GM21526 (cell line): ENCODE results near the gene ARHGEF4.

Source experiments
- ATAC-seq: cut with Tn5 transposase; IDR thresholded peaks from one replicate; pipeline ENCODE4 v1.9.1; 2021; ENCODE audit warnings: moderate library complexity; ENCODE audit not compliant: unreplicated experiment, low FRiP score

ARHGEF4 gene

DNA sequence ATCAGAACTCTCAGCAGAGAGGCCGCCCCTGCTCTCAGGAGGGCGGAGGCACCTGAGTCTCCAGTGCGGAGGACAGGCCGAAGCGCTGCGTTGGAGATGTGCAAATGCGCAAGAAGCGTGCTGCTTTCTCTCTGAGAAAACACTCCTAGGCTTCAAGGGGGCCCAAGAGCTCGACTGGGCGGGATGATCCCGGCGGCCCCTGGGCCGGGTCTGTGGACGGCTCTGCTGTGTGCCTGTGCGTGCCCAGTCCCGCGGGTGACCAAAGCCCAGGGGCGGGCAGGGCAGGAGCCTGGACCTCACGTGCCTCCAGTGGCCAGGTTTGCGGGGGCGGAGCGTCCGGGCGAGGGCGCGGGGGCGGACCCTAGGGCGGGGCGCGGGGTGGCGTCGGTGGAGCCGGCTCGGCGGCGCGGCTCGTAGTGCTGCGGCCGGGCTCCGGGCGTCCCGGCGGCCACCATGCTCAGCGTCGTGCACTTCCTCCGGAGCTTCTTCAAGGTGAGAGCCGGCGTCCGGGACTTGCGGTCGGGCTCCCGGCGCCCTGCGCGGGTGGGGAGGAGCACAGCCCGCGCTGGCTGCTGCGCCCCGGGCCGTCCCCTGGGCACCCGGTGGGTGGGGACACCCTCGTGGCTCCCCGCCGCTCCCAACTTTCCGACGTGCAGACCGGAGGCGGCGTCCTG, at the start of gene ARHGEF4:
Gene ARHGEF4, plus strand, starts transcription at position 414 of the 674 bp plus-strand sequence. Its CDS starts 40 bp downstream, at position 454.
- no peak for ATAC-seq

- no peak for ATAC-seq
Measured at GRCh38 chr2:130787841-130788240, 48.9 kb upstream of the ARHGEF4 start.

DNA sequence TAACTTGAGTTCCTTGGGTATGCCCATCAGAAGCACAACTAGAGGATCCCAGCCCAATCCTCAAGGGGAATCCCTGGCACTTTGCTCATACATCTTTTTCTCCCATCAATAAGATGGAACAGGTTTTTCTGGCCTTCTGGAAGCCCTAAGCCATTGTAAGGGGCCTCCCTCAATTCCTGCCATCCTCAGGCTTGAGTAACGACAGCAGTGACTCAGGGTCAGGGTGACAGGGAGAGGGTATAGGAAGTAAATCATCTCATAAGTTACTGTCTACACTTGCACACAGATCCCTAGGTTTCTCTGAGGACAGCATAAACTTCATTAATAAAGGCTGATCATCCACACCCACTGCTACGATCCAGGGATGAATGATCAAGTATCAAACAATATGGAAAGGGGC, 46.4 kb upstream of the ARHGEF4 start:
- ATAC-seq = no peak

GRCh38 chr2:130790804-130791616, 45.7 kb upstream of the ARHGEF4 start:
- no peak for ATAC-seq

DNA sequence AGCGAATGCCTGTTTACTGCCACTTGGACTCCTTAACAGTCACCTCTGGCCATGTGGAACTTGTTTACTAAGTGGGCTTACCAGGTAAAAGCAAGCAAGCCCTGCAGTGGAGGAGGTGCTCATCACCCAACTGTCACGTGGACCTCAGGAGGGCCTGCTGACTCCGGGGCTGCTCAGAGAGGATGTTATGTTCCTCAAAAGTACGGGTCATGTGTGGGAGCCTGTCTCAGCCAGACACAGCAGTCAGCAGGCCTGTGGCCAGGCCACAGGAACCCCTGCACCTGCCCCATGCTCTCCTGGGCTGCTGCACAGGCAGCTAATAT, 45.1 kb upstream of the ARHGEF4 start:
- no peak for ATAC-seq

GRCh38 chr2:130795431-130795830, 41.3 kb upstream of the ARHGEF4 start:
- no peak for ATAC-seq

DNA sequence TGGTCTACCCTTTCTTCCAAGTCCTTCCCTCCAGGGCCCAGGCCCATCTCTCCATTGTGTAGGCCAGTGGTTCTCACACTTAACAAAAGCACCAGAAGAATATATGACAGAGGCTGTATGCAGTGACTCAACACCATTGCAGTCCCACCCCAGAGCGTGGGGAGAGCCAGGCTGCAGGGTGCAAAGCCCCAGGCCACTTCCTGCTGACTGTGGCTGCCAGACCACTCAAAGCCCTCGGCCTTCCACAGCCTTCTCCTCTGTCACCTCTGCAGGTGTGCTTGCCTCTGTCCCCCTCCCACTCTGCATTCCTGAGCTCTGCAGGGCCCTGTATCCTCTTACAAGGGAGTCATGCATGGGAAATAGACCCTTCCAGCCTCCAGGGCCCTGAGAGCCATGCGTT, 40.4 kb upstream of the ARHGEF4 start:
- no peak for ATAC-seq

DNA sequence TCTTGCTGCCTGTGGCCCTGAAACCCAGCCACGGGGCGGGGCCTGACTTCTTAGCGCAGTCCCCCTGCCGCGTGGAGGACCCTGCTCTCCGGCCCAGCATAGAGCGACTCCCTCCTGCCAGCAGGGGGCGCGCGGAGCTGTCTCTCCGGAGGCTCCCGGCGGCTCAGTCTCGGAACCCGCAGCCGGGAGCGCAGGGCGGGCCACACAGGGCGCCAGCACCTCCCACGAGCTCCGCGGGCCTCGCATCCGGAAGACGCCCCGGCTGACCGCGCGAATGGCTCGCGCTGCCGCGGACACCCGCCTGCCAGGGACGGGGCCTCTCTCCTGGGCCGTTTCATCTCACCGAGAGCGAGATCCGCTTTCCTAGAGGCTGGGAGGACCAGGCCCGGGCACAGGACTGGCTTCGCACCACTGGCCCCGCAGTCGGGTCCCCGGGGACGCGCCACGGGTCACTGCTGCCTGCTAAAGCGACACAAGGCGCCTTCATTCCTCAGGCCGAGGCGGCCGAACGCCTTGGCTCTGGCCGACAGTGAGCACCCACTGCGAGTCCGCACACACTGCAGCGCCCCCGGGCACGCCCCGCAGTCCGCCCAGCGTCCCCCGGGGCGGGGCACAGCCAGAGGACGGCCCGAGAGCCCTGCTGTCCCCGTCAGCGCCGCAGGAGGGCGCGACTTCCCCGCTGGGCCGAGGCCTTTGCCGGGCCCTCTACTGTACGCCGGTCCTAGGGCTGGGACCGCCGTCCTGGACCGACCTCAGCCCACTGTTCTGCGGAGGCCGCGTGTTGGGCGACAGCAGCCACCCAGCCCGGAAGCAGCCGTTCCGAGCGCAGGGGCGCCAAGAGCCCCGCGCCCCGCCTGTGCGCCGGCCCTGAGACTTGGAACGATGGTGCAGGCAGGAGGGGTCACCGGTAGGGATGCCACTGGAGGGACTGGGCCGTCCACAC, 39.0 kb upstream of the ARHGEF4 start:
- peak; percentile 93 for ATAC-seq

DNA sequence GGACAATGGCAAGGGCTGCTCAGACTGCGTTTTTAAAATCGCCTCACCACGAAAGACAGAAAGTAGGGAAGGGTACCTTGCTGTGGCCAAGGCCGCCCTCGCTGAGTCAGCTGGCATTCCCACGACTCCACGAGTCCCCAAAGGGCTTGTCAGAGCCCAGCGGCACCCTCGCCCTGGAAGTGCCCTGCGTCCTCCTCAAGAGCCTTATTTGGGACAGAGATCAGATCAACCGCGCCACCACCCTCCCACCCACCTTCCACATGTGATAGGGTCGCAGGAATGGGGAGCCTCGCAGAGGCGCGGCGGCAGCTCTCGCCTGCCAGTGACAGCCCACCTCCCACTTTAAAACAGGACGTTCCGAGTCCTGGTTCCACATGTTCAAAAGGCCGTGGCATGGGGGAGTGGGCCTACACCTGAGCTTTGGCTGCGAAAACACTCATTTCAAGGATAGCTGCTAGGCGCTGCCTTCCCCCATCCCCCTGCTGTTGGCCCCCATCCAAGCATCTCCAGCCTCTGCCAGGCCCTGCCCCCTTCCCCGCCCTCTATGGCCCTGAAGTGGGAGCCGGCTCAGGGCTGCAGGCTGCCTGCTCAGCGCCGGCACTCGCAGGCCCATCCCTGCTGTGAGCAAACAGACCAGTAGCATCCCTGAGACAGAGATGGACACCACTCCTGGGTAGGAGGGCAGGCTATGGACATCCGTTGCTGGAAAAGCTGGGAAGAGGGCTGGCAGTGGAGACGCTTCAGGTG, 38.1 kb upstream of the ARHGEF4 start:
- no peak for ATAC-seq

DNA sequence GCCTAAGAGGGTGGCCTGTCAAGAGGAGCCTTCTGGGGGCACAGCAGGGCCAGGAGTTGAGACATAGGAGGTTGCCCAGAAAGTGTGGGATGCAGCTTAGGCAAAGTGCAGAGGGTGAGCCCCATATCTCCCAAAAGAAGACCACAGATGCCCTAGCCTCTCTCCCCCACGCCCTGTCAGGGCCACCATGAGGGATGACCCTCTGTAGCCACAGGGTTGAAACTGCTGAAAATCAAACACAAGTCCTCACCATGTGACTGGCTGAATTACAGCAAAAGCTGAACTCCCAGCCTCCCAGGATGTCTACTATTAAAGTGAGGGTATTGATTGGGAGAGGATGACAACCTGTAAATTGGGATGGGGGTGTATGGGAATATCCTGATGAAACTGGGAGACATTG, 37.4 kb upstream of the ARHGEF4 start:
- ATAC-seq = no peak

GRCh38 chr2:130805613-130806012, 31.1 kb upstream of the ARHGEF4 start:
- no peak for ATAC-seq

DNA sequence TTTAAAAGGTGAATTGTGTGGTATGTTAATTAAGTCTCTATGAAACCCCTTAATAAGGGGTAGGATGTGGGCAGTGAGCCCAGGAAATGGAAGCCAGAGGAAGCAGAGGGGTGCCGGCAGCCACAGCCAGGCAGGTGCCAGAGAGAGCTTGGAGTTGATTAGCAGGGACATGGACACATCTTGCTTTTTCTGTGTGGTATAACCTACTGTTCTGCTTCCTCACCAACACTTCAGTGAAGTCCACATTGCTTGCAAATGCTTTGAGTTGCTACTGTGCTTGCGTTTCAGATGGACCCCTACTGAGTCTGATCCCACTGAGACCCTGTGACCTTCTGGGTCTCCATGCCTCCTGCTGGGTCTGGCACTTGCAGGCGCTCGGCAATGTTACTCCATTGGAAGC, 30.3 kb upstream of the ARHGEF4 start:
- ATAC-seq = no peak

- no peak for ATAC-seq
Measured at GRCh38 chr2:130807659-130808385, 28.9 kb upstream of the ARHGEF4 start.

GRCh38 chr2:130808482-130809268, 28.0 kb upstream of the ARHGEF4 start:
- ATAC-seq = no peak

GRCh38 chr2:130810490-130810889, 26.2 kb upstream of the ARHGEF4 start:
- no peak for ATAC-seq

DNA sequence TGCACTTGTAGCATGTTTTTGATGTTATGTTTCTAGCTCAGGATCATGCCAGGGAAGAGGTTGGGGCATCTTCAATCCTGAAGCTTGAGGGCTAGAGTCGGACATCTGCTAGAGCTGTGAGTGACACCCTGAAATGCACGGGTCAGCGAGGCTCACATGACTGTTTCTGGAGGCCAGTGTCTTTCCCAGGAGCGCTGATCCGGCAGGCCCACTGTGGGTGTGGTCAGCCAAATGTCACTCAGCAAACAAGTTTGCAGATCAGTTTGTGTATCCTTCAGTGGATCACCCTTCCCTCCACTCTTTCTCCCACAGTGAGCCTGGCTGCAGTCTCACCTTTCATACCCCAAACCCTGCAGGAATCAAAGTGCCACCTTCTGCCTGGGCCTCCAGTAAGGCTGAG, 23.0 kb upstream of the ARHGEF4 start:
- no peak for ATAC-seq

DNA sequence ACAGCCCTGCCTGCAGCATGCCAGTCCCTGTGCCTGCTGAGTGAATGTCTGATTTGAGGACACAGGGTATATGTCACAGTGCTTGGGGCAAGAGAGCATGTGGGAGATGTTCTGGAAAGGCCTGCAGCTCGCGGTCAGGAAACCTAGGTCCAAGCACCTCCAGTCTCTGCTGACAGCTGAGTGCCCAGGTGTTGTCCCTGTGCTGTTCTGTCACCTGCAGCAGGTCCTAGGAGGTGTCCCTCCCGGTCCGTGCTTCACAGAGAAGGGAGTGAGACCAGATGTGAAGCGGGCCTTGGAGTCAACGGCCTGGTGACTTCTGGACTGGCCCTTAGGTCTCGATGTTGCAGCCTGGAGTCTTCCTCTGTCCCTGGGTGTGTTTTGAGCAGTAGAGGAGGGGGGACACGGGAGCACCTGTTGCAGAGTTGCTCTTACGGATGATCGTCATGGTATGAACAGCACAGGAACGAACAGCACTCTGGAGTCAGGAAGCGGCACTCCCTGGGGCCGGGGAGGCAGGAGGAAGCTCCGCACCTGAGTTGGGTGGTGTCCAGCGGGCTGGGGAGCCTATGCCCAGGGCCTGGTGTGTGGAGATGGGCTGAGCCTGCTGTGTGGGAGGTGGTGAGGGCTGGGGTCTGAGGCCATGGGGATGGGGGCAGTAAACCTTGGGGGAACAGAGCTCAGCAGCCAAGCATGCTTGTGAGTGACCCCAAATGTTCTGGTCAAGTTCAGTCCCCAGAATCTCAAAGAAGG, 21.6 kb upstream of the ARHGEF4 start:
- no peak for ATAC-seq

GRCh38 chr2:130818809-130819208, 17.9 kb upstream of the ARHGEF4 start:
- no peak for ATAC-seq
